ENCODE data around the gene TMCC2. TPM values are rescaled to one million over a fixed set of nuclear protein-coding genes. Genes with fewer than 3 reads are reported as not detected.

TMCC2 gene
- total RNA-seq, 1 experiment from 2014 or later = 2.7 TPM

DNA sequence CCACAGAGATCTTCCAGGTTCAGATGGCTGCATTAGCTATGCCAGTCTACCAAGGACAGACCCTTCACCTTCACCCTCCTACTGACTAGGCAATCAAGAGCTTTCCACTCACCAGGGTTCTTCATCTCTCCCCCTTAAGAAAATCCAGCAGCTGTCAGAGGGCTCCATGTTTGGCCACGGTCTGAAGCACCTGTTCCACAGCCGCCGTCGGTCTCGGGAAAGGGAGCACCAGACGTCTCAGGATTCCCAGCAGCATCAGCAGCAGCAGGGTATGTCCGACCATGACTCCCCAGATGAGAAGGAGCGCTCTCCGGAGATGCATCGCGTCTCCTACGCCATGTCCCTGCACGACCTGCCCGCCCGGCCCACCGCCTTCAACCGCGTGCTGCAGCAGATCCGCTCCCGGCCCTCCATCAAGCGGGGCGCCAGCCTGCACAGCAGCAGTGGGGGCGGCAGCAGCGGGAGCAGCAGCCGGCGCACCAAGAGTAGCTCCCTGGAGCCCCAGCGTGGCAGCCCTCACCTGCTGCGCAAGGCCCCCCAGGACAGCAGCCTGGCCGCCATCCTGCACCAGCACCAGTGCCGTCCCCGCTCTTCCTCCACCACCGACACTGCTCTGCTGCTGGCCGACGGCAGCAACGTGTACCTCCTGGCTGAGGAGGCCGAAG, 13.8 kb downstream of the TMCC2 start:
- Histone ChIP-seq H4K20me1 (ENCODE audit: insufficient read depth) (no peaks in the 10 kb centered on the region), H3K4me3 (replicated peaks in 1 of 2; ENCODE audit: low read depth in 1 of 2, low read length in 2 of 2) (no peak overlapping the region), H3K27ac (ENCODE audit: low read depth, low read length) (no peak overlapping the region), H3K9me3 (ENCODE audit: control insufficient read depth in 1 of 2, insufficient read depth in 1 of 2, low read depth in 1 of 2, low read length in 2 of 2) (no peaks in the 10 kb centered on the region), H3K4me2 (ENCODE audit: low read length) (no peak overlapping the region), H3K27me3 (ENCODE audit: insufficient read depth, low read length) (no peaks in the 10 kb centered on the region), H2AFZ (ENCODE audit: low read depth, low read length, poor library complexity, severe bottlenecking) (no peak overlapping the region), H3K9ac (ENCODE audit: low read length) (no peak overlapping the region), H3K9me2 (ENCODE audit: insufficient read depth) (no peaks in the 10 kb centered on the region), H3K79me2 (ENCODE audit: insufficient read depth, low read length) (no peaks in the 10 kb centered on the region), H3K4me1 (ENCODE audit: control insufficient read depth in 1 of 2, insufficient read depth in 2 of 2, low read length in 2 of 2) (no peaks in the 10 kb centered on the region), H3K36me3 (ENCODE audit: control insufficient read depth in 1 of 2, insufficient read depth in 2 of 2, low read length in 2 of 2) (no peaks in the 10 kb centered on the region)
- TF ChIP-seq SRF (IDR thresholded peaks at IDR 0.05; ENCODE audit: low read depth) (no peak), POLR2A (IDR thresholded peaks at IDR 0.05; ENCODE audit: borderline replicate concordance, extremely low read depth, insufficient read depth, insufficient read length) (no peak), SP1 (IDR thresholded peaks at IDR 0.05; ENCODE audit: low read depth) (no peak), JUND (IDR thresholded peaks at IDR 0.05) (no peak), ELF1 (IDR thresholded peaks at IDR 0.05; ENCODE audit: borderline replicate concordance, low read depth) (no peak), YY1 (IDR thresholded peaks at IDR 0.05; ENCODE audit: extremely low read depth, insufficient replicate concordance, low read depth, low read length) (no peak), EZH2phosphoT487 (IDR thresholded peaks at IDR 0.05; ENCODE audit: borderline replicate concordance) (no peak), ZNF274 (IDR thresholded peaks at IDR 0.05; ENCODE audit: low read depth, low read length) (no peak), SIN3A (IDR thresholded peaks at IDR 0.05; ENCODE audit: low read depth) (no peak)
- ChIA-PET CTCF (no interaction called here), RAD21 (ENCODE audit: low non-redundant PET in 1 of 2, low total read pairs in 2 of 2, uncharacterized antibody in 2 of 2, unreplicated experiment in 2 of 2) (no interaction called here), POLR2A (no interaction called here)
- DNase-seq (ENCODE audit: low read depth, low spot score) = no peak
- intact Hi-C loops (cut with micrococcal nuclease) = no loop called here
- BruUV-seq (replicated peaks) = no TSS peak
- ATAC-seq = no peak

DNA sequence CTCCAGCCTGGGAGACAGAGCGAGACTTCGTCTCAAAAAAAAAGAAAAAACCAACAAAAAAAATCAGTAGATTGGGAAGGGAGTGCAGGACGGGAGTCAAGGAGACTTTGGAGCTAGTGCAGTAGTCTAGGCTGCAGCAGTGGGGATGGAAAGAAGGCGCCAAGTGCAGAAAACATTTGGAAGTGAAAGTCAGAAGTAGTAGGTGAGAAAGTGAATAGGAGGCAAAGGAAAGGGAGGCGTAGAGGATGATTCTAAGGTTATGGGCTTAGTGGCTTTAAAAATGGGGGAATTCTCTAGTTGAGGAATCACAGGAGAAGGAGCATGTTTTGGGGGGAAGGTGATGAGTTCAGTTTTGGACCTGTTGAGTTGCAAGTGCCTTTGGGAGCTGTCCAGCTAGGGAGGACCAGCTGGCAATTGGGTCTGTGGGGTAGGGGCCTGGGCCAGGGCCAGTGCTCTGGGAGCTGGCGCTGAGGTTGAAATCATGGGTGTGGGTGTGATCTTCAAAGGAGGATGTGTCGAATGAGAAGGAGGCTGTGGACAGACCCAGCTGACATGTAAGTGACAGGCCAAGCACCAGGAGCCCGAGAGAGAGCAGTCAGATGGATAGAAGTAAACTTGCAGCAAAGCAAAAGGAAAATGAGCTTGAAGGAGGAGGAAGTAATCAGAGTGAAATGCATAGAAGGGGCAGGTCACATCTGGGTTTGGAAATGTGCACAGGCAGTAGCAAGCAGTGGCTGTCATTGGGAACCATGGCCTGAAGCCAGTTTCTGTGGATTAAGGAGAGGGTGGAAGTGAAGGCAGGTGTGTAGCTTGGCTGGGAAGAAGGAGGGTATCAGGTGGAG, 15.8 kb downstream of the TMCC2 start:
- Histone ChIP-seq H3K9me3 (ENCODE audit: control insufficient read depth in 1 of 2, insufficient read depth in 1 of 2, low read depth in 1 of 2, low read length in 2 of 2) (no peaks in the 10 kb centered on the region), H3K4me2 (ENCODE audit: low read length) (no peak overlapping the region), H3K4me1 (ENCODE audit: control insufficient read depth in 1 of 2, insufficient read depth in 2 of 2, low read length in 2 of 2) (no peaks in the 10 kb centered on the region), H3K79me2 (ENCODE audit: insufficient read depth, low read length) (no peaks in the 10 kb centered on the region), H4K20me1 (ENCODE audit: insufficient read depth) (no peaks in the 10 kb centered on the region), H3K27ac (ENCODE audit: low read depth, low read length) (no peak overlapping the region), H3K36me3 (ENCODE audit: control insufficient read depth in 1 of 2, insufficient read depth in 2 of 2, low read length in 2 of 2) (no peaks in the 10 kb centered on the region), H3K9me2 (ENCODE audit: insufficient read depth) (no peaks in the 10 kb centered on the region), H2AFZ (ENCODE audit: low read depth, low read length, poor library complexity, severe bottlenecking) (no peak overlapping the region), H3K9ac (ENCODE audit: low read length) (no peak overlapping the region), H3K4me3 (replicated peaks in 1 of 2; ENCODE audit: low read depth in 1 of 2, low read length in 2 of 2) (no peak overlapping the region), H3K27me3 (ENCODE audit: insufficient read depth, low read length) (no peaks in the 10 kb centered on the region)
- ATAC-seq (no peak), DNase-seq (ENCODE audit: low read depth, low spot score) (no peak)
- ChIA-PET CTCF (interaction anchor here (1.5 kb wide), 1 partner anchor 14 kb away, joined by 5 read pairs; no protein-coding TSS in a partner anchor), RAD21 (ENCODE audit: low non-redundant PET in 1 of 2, low total read pairs in 2 of 2, uncharacterized antibody in 2 of 2, unreplicated experiment in 2 of 2) (no interaction called here), POLR2A (no interaction called here)
- intact Hi-C loops (cut with micrococcal nuclease) = no loop called here
- BruUV-seq (replicated peaks) = no TSS peak
- TF ChIP-seq POLR2AphosphoS5 (IDR thresholded peaks at IDR 0.05; ENCODE audit: low read depth, low read length) = no peak
- TF ChIP-seq FOSL1 (IDR thresholded peaks at IDR 0.05; ENCODE audit: low read depth) = no peak
- TF ChIP-seq EZH2phosphoT487 (IDR thresholded peaks at IDR 0.05; ENCODE audit: borderline replicate concordance) = no peak
- no peak for TF ChIP-seq YY1 (IDR thresholded peaks at IDR 0.05; ENCODE audit: extremely low read depth, insufficient replicate concordance, low read depth, low read length)
- TF ChIP-seq POLR2A (IDR thresholded peaks at IDR 0.05; ENCODE audit: borderline replicate concordance, extremely low read depth, insufficient read depth, insufficient read length) = no peak
- no peak for TF ChIP-seq CEBPB (IDR thresholded peaks at IDR 0.05; ENCODE audit: low read depth)
